Caco-2 (cell line): ENCODE data around the gene RBM12. TPM values are rescaled to one million over a fixed set of nuclear protein-coding genes. Genes with fewer than 3 reads are reported as not detected.
A peak's percentile ranks its signal among the peaks of the same experiment; 100 is the strongest.

Experiments
- BruUV-seq: library from RNA; stranded (reverse); fragments of 400-500 nt; replicated peaks from 2 replicates; lab custom pipeline; 2021; lab: Mats Ljungman, UMichigan
- CTCF ChIA-PET: fragments of 300-600 bp; sonication (Branson Sonifier 250); formaldehyde crosslinking; loops from one replicate; lab custom pipeline; 2022; ENCODE audit warnings: antibody characterized with exemption; lab: Charles Lee
- POLR2A ChIA-PET: fragments of 300-600 bp; sonication (Branson Sonifier 250); formaldehyde crosslinking; loops from one replicate; lab custom pipeline; 2022; ENCODE audit warnings: antibody characterized with exemption; lab: Charles Lee
- DNase-seq, 2 experiments: peaks; one replicate each; pipeline versions ENCODE4 v3.0.0 to v3.0.0-alpha.2; 2020 to 2022
- H3K27me3 ChIP-seq: replicated peaks from 2 replicates; pipeline ENCODE4 v1.6.0; 2011; ENCODE audit warnings: low read length; ENCODE audit not compliant: control insufficient read depth, insufficient read depth
- H3K36me3 ChIP-seq: 2 replicates; pipeline ENCODE4 v1.5.1; 2011; ENCODE audit warnings: low read length; ENCODE audit not compliant: control insufficient read depth, insufficient read depth
- H3K4me1 ChIP-seq: fragments of 250-450 bp; sonication (Bioruptor Pico); 2 replicates; pipeline ENCODE4 v1.5.1; 2020; ENCODE audit warnings: mild to moderate bottlenecking
- H3K4me3 ChIP-seq: 2 replicates; pipeline ENCODE4 v1.5.1; 2011; ENCODE audit warnings: low read depth, mild to moderate bottlenecking, control low read depth, low read length
- H3K9me3 ChIP-seq: fragments of 250-450 bp; sonication (Bioruptor Pico); 2 replicates; pipeline ENCODE4 v1.5.1; 2020; ENCODE audit warnings: mild to moderate bottlenecking, moderate library complexity
- H3K27ac Mint-ChIP-seq: one replicate; pipeline ENCODE4 v1.8.0; 2022; ENCODE audit warnings: mixed read lengths; ENCODE audit not compliant: unreplicated experiment
- H3K27me3 Mint-ChIP-seq: one replicate; pipeline ENCODE4 v1.8.0; 2022; ENCODE audit warnings: mixed read lengths; ENCODE audit not compliant: insufficient read depth, unreplicated experiment
- H3K36me3 Mint-ChIP-seq: one replicate; pipeline ENCODE4 v1.8.0; 2022; ENCODE audit warnings: mild to moderate bottlenecking, mixed read lengths; ENCODE audit not compliant: insufficient read depth, unreplicated experiment
- H3K4me1 Mint-ChIP-seq: one replicate; pipeline ENCODE4 v1.8.0; 2022; ENCODE audit warnings: low read depth, mixed read lengths; ENCODE audit not compliant: unreplicated experiment
- H3K4me3 Mint-ChIP-seq: one replicate; pipeline ENCODE4 v1.8.0; 2022; ENCODE audit warnings: mild to moderate bottlenecking, moderate library complexity, mixed read lengths; ENCODE audit not compliant: unreplicated experiment
- H3K9me3 Mint-ChIP-seq: one replicate; pipeline ENCODE4 v1.8.0; 2022; ENCODE audit warnings: mixed read lengths; ENCODE audit not compliant: unreplicated experiment
- CTCF ChIP-seq, 2 experiments: fragments of 200-600 bp in 1 of 2; IDR thresholded peaks; 1 replicate in 1 of 2; 2 replicates in 1 of 2; pipeline versions ENCODE4 v1.5.1 to v1.8.0; 2011 to 2022; ENCODE audit warnings: antibody characterized with exemption in 1 of 2, control low read depth in 1 of 2, inconsistent platforms in 1 of 2, low read depth in 1 of 2, low read length in 1 of 2, mild to moderate bottlenecking in 1 of 2, moderate library complexity in 1 of 2; ENCODE audit not compliant: insufficient read depth in 1 of 2, severe bottlenecking in 1 of 2, unreplicated experiment in 1 of 2
- intact Hi-C: fragments of 100-400 bp; cut with micrococcal nuclease; formaldehyde crosslinking; loops from one replicate; pipeline ENCODE4 v1.10.0; 2022; ENCODE audit not compliant: unreplicated experiment
- total RNA-seq: library from RNA; stranded (reverse); gene quantifications from 2 replicates; pipeline ENCODE4 v1.2.3, GENCODE V29; 2022

The RBM12 gene
- total RNA-seq, 1 experiment from 2014 or later, result 147 TPM

DNA sequence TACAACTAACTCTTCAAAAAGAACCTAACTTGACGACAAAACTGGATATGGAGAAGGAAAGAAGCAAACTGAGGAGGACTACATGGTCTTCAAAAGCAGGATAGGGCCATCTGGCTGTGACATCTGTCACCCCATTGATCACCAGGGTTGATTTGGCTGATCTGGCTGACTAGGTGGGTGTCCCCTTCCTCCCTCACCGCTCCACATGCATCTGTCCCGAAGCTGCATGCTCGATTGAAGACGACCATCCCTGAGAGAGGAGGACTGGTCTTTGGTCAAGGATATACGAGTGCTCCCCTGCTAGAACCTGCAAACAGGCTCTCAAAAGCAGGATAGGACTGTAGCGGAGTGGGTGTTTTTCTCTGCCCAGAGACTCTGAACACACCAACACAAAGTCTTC is 21.7 kb downstream of the RBM12 start:
- H3K27ac Mint-ChIP-seq, result peak overlapping the region; percentile 22
- H3K4me3 Mint-ChIP-seq, result no peak overlapping the region
- H3K9me3 ChIP-seq, result no peaks in the 10 kb centered on the region
- no peaks in the 10 kb centered on the region; the same call in 1 of the 2 replicates for H3K4me1 ChIP-seq
- H3K36me3 Mint-ChIP-seq, result peaks cover 77% of the 10 kb centered on the region
- ChIA-PET CTCF (no interaction called here), POLR2A (no interaction called here)
- H3K9me3 Mint-ChIP-seq, result no peaks in the 10 kb centered on the region
- no peak overlapping the region for H3K4me3 ChIP-seq
- intact Hi-C loops, result no loop called here
- no peaks in the 10 kb centered on the region for H3K27me3 Mint-ChIP-seq
- H3K27me3 ChIP-seq, result no peaks in the 10 kb centered on the region
- H3K36me3 ChIP-seq, result peaks cover 1% of the 10 kb centered on the region; the same call in 1 of the 2 replicates
- peaks cover 17% of the 10 kb centered on the region for H3K4me1 Mint-ChIP-seq
- no peak for TF ChIP-seq CTCF (IDR thresholded peaks at IDR 0.05; ENCODE audit: insufficient read depth in 1 of 2, low read depth in 1 of 2, low read length in 1 of 2, severe bottlenecking in 1 of 2, unreplicated experiment in 1 of 2)
- no peak for DNase-seq
- no TSS peak for BruUV-seq

DNA sequence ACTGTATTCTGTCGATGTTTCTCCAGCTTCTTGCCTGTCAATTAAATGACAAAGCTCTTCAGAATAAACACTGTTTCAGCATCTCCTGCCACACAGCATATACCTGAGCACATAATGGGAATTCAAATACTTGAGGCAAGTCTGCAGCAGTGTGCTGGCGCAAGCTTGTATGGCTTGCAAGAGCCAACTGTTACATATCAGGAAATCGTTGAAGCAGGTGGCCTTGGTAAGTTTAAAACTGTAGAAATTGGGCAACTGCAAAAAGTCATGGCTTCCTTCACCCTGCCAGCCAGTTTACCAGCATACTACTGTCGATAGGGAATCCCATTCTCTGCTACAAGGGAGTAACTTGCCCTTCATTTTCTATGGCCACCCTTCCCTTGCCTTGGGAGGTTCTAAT is 23.0 kb downstream of the RBM12 start:
- no peak for DNase-seq
- Mint-ChIP-seq H3K4me3 (no peak overlapping the region), H3K27me3 (no peaks in the 10 kb centered on the region), H3K9me3 (no peaks in the 10 kb centered on the region), H3K27ac (no peak overlapping the region), H3K4me1 (peaks cover 30% of the 10 kb centered on the region), H3K36me3 (peaks cover 69% of the 10 kb centered on the region)
- intact Hi-C loops, result no loop called here
- CTCF ChIA-PET, result interaction anchor here (1.0 kb wide), 1 partner anchor 23 kb away, joined by 3 read pairs; no protein-coding TSS in a partner anchor
- POLR2A ChIA-PET, result no interaction called here
- no TSS peak for BruUV-seq
- Histone ChIP-seq H3K36me3 (peaks cover 1% of the 10 kb centered on the region; the same call in 1 of the 2 replicates), H3K9me3 (no peaks in the 10 kb centered on the region), H3K27me3 (no peaks in the 10 kb centered on the region), H3K4me1 (peaks cover 8% of the 10 kb centered on the region), H3K4me3 (no peak overlapping the region)
- no peak for TF ChIP-seq CTCF (IDR thresholded peaks at IDR 0.05; ENCODE audit: insufficient read depth in 1 of 2, low read depth in 1 of 2, low read length in 1 of 2, severe bottlenecking in 1 of 2, unreplicated experiment in 1 of 2)

DNA sequence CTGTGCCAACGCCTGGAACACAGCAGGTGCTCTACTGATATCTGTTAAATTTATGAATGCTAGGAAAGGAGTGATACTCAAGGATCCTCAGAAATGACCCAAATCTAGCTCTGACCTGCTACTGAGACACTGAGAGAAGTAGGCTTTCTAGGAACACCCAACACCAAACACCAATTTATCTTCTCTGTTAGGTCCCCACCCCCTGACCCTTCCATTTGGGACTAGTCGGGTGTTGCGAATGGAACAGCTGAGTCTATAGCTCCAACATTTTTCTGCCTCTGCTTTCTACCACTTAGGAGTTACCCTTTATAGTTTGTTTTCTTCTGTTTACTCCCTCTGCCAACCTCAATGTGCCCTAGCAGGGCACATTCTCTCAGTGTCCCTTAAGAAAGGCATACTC is 24.0 kb downstream of the RBM12 start:
- Mint-ChIP-seq H3K27ac (peak overlapping the region; percentile 9), H3K27me3 (no peaks in the 10 kb centered on the region), H3K4me3 (no peak overlapping the region), H3K9me3 (no peaks in the 10 kb centered on the region), H3K36me3 (peaks cover 70% of the 10 kb centered on the region), H3K4me1 (peaks cover 36% of the 10 kb centered on the region)
- Histone ChIP-seq H3K27me3 (no peaks in the 10 kb centered on the region), H3K36me3 (peaks cover 1% of the 10 kb centered on the region; the same call in 1 of the 2 replicates), H3K4me1 (peaks cover 17% of the 10 kb centered on the region), H3K4me3 (no peak overlapping the region), H3K9me3 (no peaks in the 10 kb centered on the region)
- ChIA-PET POLR2A (interaction anchor here (0.6 kb wide), 1 partner anchor 18 kb away, joined by 3 read pairs; no protein-coding TSS in a partner anchor), CTCF (no interaction called here)
- TF ChIP-seq CTCF (IDR thresholded peaks at IDR 0.05; ENCODE audit: insufficient read depth in 1 of 2, low read depth in 1 of 2, low read length in 1 of 2, severe bottlenecking in 1 of 2, unreplicated experiment in 1 of 2), result no peak
- DNase-seq, result no peak
- no TSS peak for BruUV-seq
- intact Hi-C loops, result no loop called here
